DND-41 (cell line): Measurements from ENCODE around the gene RNGTT.

Experiments
- ATAC-seq: fragments of 200-7000 bp; cut with Tn5 transposase; 3 replicates; pipeline ENCODE4 v1.9.1; 2021; ENCODE audit warnings: low read depth; ENCODE audit not compliant: insufficient read depth
- DNase-seq: peaks from one replicate; pipeline ENCODE4 v3.0.0-alpha.2; 2020
- H2AFZ ChIP-seq: 2 replicates; pipeline ENCODE4 v1.6.0; 2012; ENCODE audit warnings: low read depth, low read length
- H3K27ac ChIP-seq: 2 replicates; pipeline ENCODE4 v1.5.1; 2012; ENCODE audit warnings: low read length, inconsistent platforms
- H3K27me3 ChIP-seq: fragments of 200-600 bp; sonication (generic); 2 replicates; pipeline ENCODE4 v1.6.0; 2012; ENCODE audit warnings: low read length, mild to moderate bottlenecking, inconsistent platforms; ENCODE audit not compliant: insufficient read depth, poor library complexity
- H3K36me3 ChIP-seq: 2 replicates; pipeline ENCODE4 v1.5.1; 2012; ENCODE audit warnings: low read length, inconsistent platforms; ENCODE audit not compliant: insufficient read depth
- H3K4me1 ChIP-seq: 2 replicates; pipeline ENCODE4 v1.5.1; 2012; ENCODE audit warnings: mild to moderate bottlenecking, low read length; ENCODE audit not compliant: insufficient read depth
- H3K4me2 ChIP-seq: 2 replicates; pipeline ENCODE4 v1.6.0; 2012; ENCODE audit warnings: mild to moderate bottlenecking, moderate library complexity, low read length, inconsistent platforms; ENCODE audit not compliant: insufficient read depth
- H3K4me3 ChIP-seq, 2 experiments: fragments of 200-600 bp in 1 of 2; shearing (Covaris generic) in 1 of 2; 2 replicates each; pipeline ENCODE4 v1.5.1; 2012 to 2016; ENCODE audit warnings: inconsistent platforms in 2 of 2, low read length in 2 of 2, mild to moderate bottlenecking in 2 of 2, low read depth in 1 of 2, moderate library complexity in 1 of 2
- H3K79me2 ChIP-seq: 2 replicates; pipeline ENCODE4 v1.6.0; 2012; ENCODE audit warnings: low read length, inconsistent platforms; ENCODE audit not compliant: insufficient read depth
- H3K9ac ChIP-seq: 2 replicates; pipeline ENCODE4 v1.6.0; 2012; ENCODE audit warnings: low read depth, mild to moderate bottlenecking, inconsistent platforms, low read length, moderate library complexity
- H3K9me3 ChIP-seq: 2 replicates; pipeline ENCODE4 v1.5.1; 2012; ENCODE audit warnings: low read length, moderate library complexity, mild to moderate bottlenecking, inconsistent platforms; ENCODE audit not compliant: insufficient read depth, severe bottlenecking
- H4K20me1 ChIP-seq: 2 replicates; pipeline ENCODE4 v1.6.0; 2012; ENCODE audit warnings: low read length; ENCODE audit not compliant: insufficient read depth
- EZH2 ChIP-seq: IDR thresholded peaks from 3 replicates; pipeline ENCODE4 v1.6.1; 2012; ENCODE audit warnings: borderline replicate concordance, low read depth, mild to moderate bottlenecking, moderate library complexity, low read length, inconsistent platforms; ENCODE audit not compliant: severe bottlenecking
- TF ChIP-seq, protein P1 (sequence below): IDR thresholded peaks from 2 replicates; pipeline ENCODE4 v1.5.1; 2012; ENCODE audit warnings: borderline replicate concordance, low read length, moderate library complexity, mild to moderate bottlenecking; ENCODE audit not compliant: poor library complexity, severe bottlenecking; ENCODE audit errors: extremely low read depth

RNGTT gene

DNA sequence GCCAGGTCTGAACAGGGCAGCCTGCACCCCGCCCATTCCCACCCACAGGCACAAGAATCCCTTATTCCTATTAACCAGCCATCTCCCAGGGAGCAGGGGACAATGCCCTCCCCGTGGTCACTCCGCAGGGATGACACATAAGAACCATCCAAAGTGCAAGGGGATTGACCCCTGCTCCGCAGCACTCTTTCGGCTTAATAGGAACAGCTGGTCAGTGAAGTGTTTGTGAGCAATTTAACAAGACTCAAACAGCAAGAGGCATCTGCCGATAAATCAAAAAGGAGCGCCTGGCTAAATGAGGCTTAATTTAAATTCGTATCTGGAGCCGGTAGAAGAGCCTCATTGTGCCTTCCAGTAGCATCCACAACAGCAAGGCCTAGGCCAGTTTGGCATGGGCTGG, 389.4 kb downstream of the RNGTT start:
- ATAC-seq (no peak), DNase-seq (no peak)
- Histone ChIP-seq H3K27ac (no peak overlapping the region), H3K9me3 (peaks cover 13% of the 10 kb centered on the region), H3K4me3 (no peak overlapping the region), H3K79me2 (no peaks in the 10 kb centered on the region), H2AFZ (no peak overlapping the region), H3K36me3 (no peaks in the 10 kb centered on the region), H3K4me1 (no peaks in the 10 kb centered on the region), H4K20me1 (no peaks in the 10 kb centered on the region), H3K27me3 (no peaks in the 10 kb centered on the region), H3K4me2 (no peak overlapping the region), H3K9ac (no peak overlapping the region)
- TF ChIP-seq, protein P1, sequence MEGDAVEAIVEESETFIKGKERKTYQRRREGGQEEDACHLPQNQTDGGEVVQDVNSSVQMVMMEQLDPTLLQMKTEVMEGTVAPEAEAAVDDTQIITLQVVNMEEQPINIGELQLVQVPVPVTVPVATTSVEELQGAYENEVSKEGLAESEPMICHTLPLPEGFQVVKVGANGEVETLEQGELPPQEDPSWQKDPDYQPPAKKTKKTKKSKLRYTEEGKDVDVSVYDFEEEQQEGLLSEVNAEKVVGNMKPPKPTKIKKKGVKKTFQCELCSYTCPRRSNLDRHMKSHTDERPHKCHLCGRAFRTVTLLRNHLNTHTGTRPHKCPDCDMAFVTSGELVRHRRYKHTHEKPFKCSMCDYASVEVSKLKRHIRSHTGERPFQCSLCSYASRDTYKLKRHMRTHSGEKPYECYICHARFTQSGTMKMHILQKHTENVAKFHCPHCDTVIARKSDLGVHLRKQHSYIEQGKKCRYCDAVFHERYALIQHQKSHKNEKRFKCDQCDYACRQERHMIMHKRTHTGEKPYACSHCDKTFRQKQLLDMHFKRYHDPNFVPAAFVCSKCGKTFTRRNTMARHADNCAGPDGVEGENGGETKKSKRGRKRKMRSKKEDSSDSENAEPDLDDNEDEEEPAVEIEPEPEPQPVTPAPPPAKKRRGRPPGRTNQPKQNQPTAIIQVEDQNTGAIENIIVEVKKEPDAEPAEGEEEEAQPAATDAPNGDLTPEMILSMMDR = no peak
- TF ChIP-seq EZH2 = no peak

DNA sequence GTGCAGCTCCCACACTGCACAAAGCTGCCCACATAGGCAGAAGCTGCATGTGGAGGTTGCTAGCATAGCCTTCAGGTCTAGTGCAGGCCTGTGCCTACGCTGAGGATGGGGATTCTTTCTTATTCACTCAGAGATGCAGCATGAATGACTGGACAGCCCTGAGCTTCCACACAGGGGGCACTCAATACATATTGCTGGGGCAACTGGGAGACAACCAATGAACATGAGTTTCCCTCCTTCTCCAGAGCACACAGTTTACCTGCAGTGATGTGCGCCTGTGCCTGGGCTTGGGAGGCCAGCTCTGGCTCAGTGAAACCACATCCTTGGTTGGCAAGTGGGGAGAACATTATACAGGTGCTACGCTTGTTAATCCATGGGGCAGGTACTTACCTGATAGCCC, 389.9 kb downstream of the RNGTT start:
- DNase-seq (no peak), ATAC-seq (no peak)

DNA sequence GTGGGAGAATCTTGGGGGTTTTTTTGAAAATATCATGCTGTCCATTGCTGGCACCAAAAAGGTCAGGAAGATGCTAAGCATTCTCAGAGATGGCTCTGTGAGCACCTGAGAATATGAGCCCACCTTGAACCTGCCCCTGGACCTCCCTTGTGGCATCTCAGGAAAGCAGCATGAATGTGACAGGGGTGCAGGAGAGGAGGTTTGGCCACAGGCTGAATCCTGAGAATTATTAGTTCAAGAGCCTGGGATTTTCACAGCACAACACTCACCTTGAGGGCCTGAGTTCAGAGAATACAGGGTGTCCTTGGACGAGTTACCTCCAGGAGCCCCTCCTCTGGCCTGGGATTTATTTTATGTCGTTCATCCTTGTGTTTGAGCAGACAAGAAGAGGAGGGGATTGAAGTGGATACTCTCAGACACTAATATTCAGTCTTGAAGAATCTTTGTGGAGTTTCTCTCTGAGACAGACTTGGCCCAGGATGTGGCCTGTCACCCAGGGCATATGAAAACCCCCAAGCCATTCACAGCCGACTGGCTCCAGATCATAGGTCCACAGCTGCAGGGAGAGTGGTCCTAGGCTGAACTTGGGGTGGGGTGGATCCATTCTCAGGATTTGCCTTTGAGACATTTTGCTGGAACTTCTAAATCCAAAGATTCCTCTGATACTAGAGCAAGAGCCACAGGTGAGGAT, 390.8 kb downstream of the RNGTT start:
- ATAC-seq (no peak), DNase-seq (no peak)
- Histone ChIP-seq H4K20me1 (no peaks in the 10 kb centered on the region), H3K79me2 (no peaks in the 10 kb centered on the region), H3K27ac (no peak overlapping the region), H3K4me3 (no peak overlapping the region), H3K4me1 (peaks cover 7% of the 10 kb centered on the region; the same call in 1 of the 2 replicates), H3K4me2 (no peak overlapping the region), H3K36me3 (no peaks in the 10 kb centered on the region), H3K27me3 (no peaks in the 10 kb centered on the region), H3K9me3 (peaks cover 16% of the 10 kb centered on the region), H2AFZ (no peak overlapping the region), H3K9ac (no peak overlapping the region)
- TF ChIP-seq EZH2 = no peak
- TF ChIP-seq, protein P1 = no peak

More for the DNA sequence above, 389.9 kb downstream of the RNGTT start:
- Histone ChIP-seq H2AFZ (no peak overlapping the region), H3K79me2 (no peaks in the 10 kb centered on the region), H3K4me2 (no peak overlapping the region), H3K36me3 (no peaks in the 10 kb centered on the region), H3K4me3 (no peak overlapping the region), H3K27me3 (no peaks in the 10 kb centered on the region), H3K9me3 (peaks cover 16% of the 10 kb centered on the region), H3K27ac (no peak overlapping the region), H3K4me1 (no peaks in the 10 kb centered on the region), H3K9ac (no peak overlapping the region), H4K20me1 (no peaks in the 10 kb centered on the region)
- no peak for TF ChIP-seq EZH2
- TF ChIP-seq, protein P1 = no peak
